Esophagus muscularis mucosa (tissue), 4 donors: ENCODE measurements around the gene JAK3. TPM values are rescaled to one million over a fixed set of nuclear protein-coding genes. Genes with fewer than 3 reads are reported as not detected.
"Not testable (repeated sequence)": the region's sequence is repeated elsewhere in the genome, so short reads cannot be mapped to it uniquely, and the experiment has no call there.

Experiments
- DNase-seq: peaks from one replicate; pipeline ENCODE4 v3.0.0-alpha.2; 2017; ENCODE audit errors: extremely low spot score
- H3K27ac ChIP-seq, 4 donors: fragments of 200-600 bp; sonication (generic); replicated peaks in 1 of 4; 1 replicate in 3 of 4; 2 replicates in 1 of 4; pipeline ENCODE4 v1.5.1; 2016 to 2019; ENCODE audit warnings: mild to moderate bottlenecking in 1 of 4
- H3K27me3 ChIP-seq, 4 donors: fragments of 200-600 bp; sonication (generic); one replicate each; pipeline versions ENCODE4 v1.5.1 to v1.6.0; 2016 to 2019
- H3K36me3 ChIP-seq, 4 donors: fragments of 200-600 bp; sonication (generic); one replicate each; pipeline ENCODE4 v1.5.1; 2016 to 2019
- H3K4me1 ChIP-seq, 4 donors: fragments of 200-600 bp; sonication (generic); one replicate each; pipeline ENCODE4 v1.5.1; 2016 to 2019
- H3K4me3 ChIP-seq, 4 donors: fragments of 200-600 bp; sonication (generic); 1 replicate in 2 of 4; 2 replicates in 2 of 4; pipeline ENCODE4 v1.5.1; 2016 to 2019; ENCODE audit warnings: mild to moderate bottlenecking in 4 of 4, moderate library complexity in 1 of 4
- H3K9me3 ChIP-seq, 4 donors: fragments of 200-600 bp; sonication (generic); 1 replicate in 3 of 4; 2 replicates in 1 of 4; pipeline ENCODE4 v1.5.1; 2016 to 2019
- EP300 ChIP-seq: sonication (generic); formaldehyde crosslinking; IDR thresholded peaks from one replicate; pipeline ENCODE4 v1.6.1; 2017; ENCODE audit warnings: antibody characterized with exemption
- POLR2A ChIP-seq: fragments of 450-650 bp; IDR thresholded peaks from one replicate; pipeline ENCODE4 v1.6.1; 2017; ENCODE audit warnings: antibody characterized with exemption, moderate library complexity, mild to moderate bottlenecking, low read depth
- POLR2AphosphoS5 ChIP-seq, 2 donors: sonication (generic); formaldehyde crosslinking; IDR thresholded peaks; one replicate each; pipeline ENCODE4 v1.6.1; 2017; ENCODE audit warnings: antibody characterized with exemption in 2 of 2
- WGBS: methylation state at CpG from one replicate; pipeline ENCODE4 v1.1.5; 2018; 5-methylcytosine and 5-hydroxymethylcytosine counted together
- intact Hi-C: fragments of 100-400 bp; cut with DNase I; formaldehyde crosslinking; loops from one replicate; pipeline ENCODE4 v1.15.1; 2023
- total RNA-seq, 4 donors: library from RNA; depleted of rRNA; stranded (reverse); fragments of >200 nt; gene quantifications; one replicate each; pipeline versions ENCODE4 v1.1.0 to v1.2.1, GENCODE V29; 2016
- TF ChIP-seq, protein P1 (sequence below), 3 experiments: fragments of 200-600 bp in 2 of 3; fragments of 450-650 bp in 1 of 3; sonication (generic) in 2 of 3; IDR thresholded peaks; one replicate each; pipeline ENCODE4 v1.5.1; 2017 to 2019; ENCODE audit warnings: antibody characterized with exemption in 3 of 3, mild to moderate bottlenecking in 2 of 3, moderate library complexity in 1 of 3

Gene JAK3
- total RNA-seq, 4 donors from 2014 or later = 2.1 to 8.9 (median 3.4) TPM

GRCh38 chr19:17780781-17781180, 67.0 kb downstream of the JAK3 start:
- Histone ChIP-seq H3K4me1 (peaks cover 3 to 19% (median 14%) of the 10 kb centered on the region in 4 donors), H3K27me3 (peaks cover 0 to 92% (median 12%) of the 10 kb centered on the region in 4 donors), H3K9me3 (no peaks in the 10 kb centered on the region), H3K27ac (no peak overlapping the region), H3K36me3 (no peaks in the 10 kb centered on the region), H3K4me3 (no peak overlapping the region)
- DNase-seq = no peak
- TF ChIP-seq POLR2AphosphoS5 (IDR thresholded peaks at IDR 0.05) = no peak
- TF ChIP-seq POLR2A = no peak
- TF ChIP-seq, protein P1, sequence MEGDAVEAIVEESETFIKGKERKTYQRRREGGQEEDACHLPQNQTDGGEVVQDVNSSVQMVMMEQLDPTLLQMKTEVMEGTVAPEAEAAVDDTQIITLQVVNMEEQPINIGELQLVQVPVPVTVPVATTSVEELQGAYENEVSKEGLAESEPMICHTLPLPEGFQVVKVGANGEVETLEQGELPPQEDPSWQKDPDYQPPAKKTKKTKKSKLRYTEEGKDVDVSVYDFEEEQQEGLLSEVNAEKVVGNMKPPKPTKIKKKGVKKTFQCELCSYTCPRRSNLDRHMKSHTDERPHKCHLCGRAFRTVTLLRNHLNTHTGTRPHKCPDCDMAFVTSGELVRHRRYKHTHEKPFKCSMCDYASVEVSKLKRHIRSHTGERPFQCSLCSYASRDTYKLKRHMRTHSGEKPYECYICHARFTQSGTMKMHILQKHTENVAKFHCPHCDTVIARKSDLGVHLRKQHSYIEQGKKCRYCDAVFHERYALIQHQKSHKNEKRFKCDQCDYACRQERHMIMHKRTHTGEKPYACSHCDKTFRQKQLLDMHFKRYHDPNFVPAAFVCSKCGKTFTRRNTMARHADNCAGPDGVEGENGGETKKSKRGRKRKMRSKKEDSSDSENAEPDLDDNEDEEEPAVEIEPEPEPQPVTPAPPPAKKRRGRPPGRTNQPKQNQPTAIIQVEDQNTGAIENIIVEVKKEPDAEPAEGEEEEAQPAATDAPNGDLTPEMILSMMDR (IDR thresholded peaks at IDR 0.05) = no peak
- no peak for TF ChIP-seq EP300
- intact Hi-C loops = no loop called here
- 82% methylated on average over 2 of the region's 2 CpGs for WGBS

DNA sequence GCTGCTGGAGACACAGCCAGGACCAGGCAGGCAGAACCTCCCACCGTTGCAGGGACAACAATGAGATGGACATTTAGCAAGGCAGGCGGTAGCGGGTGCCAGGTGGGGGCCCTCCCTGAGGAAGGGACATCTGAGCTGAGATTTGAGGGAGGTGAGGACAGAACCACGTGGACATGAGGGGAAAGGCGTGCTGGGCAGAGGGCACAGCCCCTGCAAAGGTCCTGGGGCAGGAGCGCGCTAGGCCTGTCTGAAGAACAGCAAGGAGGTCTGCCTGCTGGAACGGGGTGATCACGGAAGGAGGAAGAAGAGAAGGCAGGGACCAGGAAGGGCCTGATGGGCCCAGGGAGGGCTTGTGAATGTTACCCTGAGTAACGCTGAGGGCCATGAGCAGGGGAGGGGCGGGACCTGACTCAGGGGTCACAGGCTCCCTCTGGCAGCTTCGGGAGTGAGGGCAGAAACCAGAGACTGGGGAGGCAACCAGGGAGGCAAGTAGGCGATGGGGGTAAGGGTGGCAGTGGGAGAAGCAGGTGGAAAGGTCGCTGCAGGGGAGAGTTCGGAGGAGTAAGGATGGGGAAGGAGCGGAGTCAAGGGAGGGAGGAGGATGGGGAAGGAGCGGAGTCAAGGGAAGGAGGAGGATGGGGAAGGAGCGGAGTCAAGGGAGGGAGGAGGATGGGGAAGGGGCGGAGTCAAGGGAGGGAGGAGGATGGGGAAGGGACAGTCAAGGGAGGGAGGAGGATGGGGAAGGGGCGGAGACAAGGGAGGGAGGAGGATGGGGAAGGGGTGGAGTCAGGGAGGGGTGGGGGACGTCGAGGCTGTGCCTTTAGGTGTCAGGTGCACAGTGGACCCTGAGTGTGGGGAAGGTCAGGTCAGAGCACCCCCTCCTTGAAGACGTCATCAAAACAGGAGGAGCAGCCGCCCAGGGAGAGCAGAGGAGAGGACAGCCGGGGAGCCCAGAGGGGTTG, 68.5 kb downstream of the JAK3 start:
- intact Hi-C loops = no loop called here
- WGBS = 18% methylated on average over 25 of the region's 25 CpGs
- no peaks in the 10 kb centered on the region for H3K9me3 ChIP-seq
- peak overlapping the region in 2 of 4 donors; percentile 25 for H3K4me3 ChIP-seq
- peak; percentile 94 for DNase-seq
- peaks cover 3 to 18% (median 14%) of the 10 kb centered on the region in 4 donors for H3K4me1 ChIP-seq
- TF ChIP-seq EP300 = no peak
- H3K27ac ChIP-seq = no peak overlapping the region
- no peaks in the 10 kb centered on the region for H3K36me3 ChIP-seq
- peaks cover 0 to 88% (median 12%) of the 10 kb centered on the region in 4 donors for H3K27me3 ChIP-seq

DNA sequence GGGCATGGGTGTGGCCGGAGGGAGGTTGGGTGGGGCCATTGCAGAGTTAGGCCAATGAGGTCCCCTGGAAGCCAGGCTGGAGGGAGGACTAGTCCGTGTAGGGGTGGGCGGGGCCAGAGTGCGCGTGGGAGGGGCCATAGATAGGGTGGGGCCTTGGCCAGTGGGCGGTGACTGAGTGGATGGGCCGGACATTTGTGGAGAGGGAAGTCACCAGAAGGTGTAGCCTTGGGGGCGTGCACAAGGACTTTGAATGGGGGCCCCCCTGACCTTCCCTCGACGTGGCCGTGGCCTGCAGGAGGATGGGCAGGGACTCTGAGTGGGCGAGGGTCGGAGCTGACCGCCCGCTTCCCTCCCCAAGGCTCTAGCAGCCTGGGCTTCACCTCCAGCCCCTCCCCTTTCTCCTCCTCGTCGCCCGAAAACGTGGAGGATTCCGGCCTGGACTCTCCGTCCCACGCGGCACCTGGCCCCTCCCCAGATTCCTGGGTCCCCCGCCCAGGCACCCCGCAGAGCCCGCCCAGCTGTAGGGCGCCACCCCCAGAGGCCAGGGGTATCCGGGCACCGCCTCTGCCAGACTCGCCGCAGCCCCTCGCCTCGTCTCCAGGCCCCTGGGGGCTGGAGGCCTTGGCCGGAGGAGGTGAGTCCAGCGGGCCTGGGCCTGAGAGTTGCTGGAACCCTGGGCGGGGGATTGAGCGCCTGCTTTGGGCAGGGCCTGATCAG, 69.4 kb downstream of the JAK3 start:
- no peak for DNase-seq
- H3K9me3 ChIP-seq = no peaks in the 10 kb centered on the region
- no peak overlapping the region for H3K27ac ChIP-seq
- H3K36me3 ChIP-seq = no peaks in the 10 kb centered on the region
- peaks cover 3 to 17% (median 13%) of the 10 kb centered on the region in 4 donors for H3K4me1 ChIP-seq
- WGBS = 9% methylated on average over 16 of the region's 37 CpGs
- intact Hi-C loops = no loop called here
- peak overlapping the region in 2 of 4 donors; percentile 25 for H3K4me3 ChIP-seq
- peaks cover 0 to 79% (median 12%) of the 10 kb centered on the region in 4 donors for H3K27me3 ChIP-seq
- TF ChIP-seq POLR2AphosphoS5 (IDR thresholded peaks at IDR 0.05) (no peak), POLR2A (no peak), EP300 (no peak)

DNA sequence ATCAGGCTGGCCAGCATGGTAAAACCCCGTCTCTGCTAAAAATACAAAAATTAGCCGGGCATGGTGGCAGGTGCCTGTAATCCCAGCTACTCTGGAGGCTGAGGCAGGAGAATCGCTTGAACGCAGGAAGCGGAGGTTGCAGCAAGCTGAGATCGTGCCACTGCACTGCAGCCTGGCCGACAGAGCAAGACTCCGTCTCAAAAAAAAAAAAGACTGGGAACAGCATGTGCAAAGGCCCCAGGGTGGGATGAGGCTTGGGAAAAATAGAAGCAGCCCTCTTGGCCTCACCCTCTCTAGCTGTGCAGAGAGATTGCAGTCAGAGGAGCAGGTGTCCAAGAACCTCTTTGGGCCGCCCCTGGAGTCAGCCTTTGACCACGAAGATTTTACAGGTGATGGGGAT, 69.9 kb downstream of the JAK3 start:
- H3K4me3 ChIP-seq, H3K27ac ChIP-seq, H3K36me3 ChIP-seq, DNase-seq, H3K9me3 ChIP-seq, intact Hi-C loops: not testable (repeated sequence)
- peaks cover 3 to 17% (median 13%) of the 10 kb centered on the region in 4 donors for H3K4me1 ChIP-seq
- peaks cover 0 to 75% (median 12%) of the 10 kb centered on the region in 4 donors for H3K27me3 ChIP-seq
- WGBS = 75% methylated on average over 10 of the region's 10 CpGs

GRCh38 chr19:17775991-17776803, 71.6 kb downstream of the JAK3 start:
- no peak for DNase-seq
- Histone ChIP-seq H3K4me3 (no peak overlapping the region), H3K36me3 (no peaks in the 10 kb centered on the region), H3K9me3 (no peaks in the 10 kb centered on the region), H3K27ac (no peak overlapping the region), H3K4me1 (peaks cover 3 to 17% (median 13%) of the 10 kb centered on the region in 4 donors), H3K27me3 (peaks cover 0 to 59% (median 9%) of the 10 kb centered on the region in 4 donors)
- intact Hi-C loops = no loop called here
- WGBS = 65% methylated on average over 19 of the region's 27 CpGs
- TF ChIP-seq, protein P1 (IDR thresholded peaks at IDR 0.05) = no peak
- TF ChIP-seq EP300 = no peak
- no peak for TF ChIP-seq POLR2AphosphoS5 (IDR thresholded peaks at IDR 0.05)
- TF ChIP-seq POLR2A = no peak
